NCI-H187 treated with DMSO at 0.1 percent for 48 hours (cell line): ENCODE results near the gene PZP.

ENCODE experiments used
- DNase-seq: peaks from one replicate; lab custom pipeline; 2025; lab: John Stamatoyannopoulos, UW

Gene PZP

DNA sequence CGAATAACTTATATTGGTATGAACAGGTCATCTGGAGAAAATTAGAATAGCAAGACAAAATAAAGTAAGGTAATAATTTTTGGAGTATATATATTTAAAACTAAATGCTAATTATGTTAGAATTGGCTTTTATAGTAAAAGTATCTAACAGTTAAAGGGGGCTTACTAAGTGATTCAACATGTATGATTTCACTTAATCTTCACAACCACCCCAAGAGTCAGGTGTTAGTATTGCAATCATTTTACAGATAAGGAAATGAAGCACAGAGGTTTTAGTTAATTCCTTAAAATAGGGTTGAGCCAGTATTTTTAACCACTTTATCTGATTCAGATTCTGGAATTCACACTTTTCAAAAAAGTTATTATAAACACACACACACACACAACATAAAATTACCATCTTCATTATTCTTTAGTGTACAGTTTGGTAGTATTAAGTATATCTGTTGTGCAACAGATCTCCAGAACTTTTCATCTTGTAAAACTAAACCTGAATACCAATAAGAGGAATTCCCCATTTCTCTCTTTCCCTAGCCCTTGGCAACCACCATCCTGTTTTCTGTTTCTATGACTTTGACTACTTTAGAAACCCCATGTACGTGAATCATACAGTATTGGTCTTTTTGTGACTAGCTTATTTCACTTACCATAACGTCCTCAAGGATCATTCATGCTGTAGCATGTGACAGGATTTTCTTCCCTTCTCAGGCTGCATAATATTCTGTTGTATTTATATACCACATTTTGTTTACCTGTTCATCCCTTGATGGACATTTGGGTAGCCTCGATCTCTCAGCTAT lies 104.9 kb downstream of the PZP start:
- DNase-seq: no peak

DNA sequence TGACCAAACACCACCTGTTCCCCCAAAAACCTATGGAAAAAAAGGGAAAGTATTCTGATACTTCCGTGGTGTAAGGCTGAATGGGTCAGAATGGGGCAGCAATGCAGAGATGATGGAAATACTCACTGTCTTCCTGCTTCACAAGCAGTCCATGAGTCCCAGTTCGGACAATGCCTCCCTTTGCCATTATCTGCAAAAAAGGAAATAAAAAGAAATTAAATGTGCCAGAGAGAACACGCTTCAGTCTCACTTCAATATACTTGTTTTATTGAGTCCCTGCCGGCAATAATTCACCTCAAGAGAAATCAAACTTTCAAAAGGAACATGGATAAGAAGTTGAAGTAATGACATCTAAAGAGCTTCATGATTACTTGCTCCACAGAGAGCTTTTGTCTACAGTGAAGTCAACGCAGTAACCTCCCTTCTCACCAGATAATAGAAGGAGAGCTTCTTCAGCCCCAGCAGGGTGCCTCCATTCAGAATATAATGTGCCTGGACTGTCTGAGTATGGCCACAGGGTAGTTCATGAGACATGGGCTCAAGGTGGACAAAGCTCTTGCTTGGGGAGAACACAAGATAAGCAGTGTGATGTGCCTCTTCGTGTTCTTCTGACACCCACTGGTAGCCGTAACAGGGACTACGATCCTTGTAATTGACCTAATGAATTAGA lies 107.0 kb downstream of the PZP start:
- no peak for DNase-seq

DNA sequence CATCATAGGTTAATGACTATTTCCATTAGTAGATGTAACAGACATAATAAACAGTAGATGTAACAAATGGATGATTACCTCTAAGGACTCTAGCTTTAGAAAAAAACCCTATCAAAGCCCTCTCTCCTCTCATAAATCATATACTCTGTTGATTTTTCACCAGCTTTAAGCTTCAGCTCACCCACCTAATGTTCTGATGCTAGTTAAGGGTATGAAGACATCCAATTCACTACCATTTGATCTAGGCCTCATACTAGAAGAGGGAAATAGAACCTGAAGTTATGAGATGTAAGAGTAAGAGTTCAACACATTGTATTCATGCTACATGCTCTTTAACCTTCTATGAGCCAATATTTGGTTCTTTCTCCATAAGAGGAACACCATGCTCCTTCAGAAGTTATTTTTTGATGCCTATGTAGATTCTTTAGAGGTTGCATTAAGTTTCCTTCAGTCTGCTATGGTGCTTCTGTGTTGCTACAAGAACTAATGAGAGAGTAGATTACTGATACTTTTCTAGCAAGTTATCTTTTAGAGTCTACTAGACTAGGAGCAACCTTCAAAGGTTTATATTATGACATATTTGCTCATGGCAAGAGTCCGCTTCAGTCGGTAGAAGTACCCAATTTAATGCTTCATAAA lies 108.5 kb downstream of the PZP start:
- no peak for DNase-seq
